Nephron progenitor cell (in vitro differentiated cells): ENCODE data around the gene CD79A.
A peak's percentile ranks its signal among the peaks of the same experiment; 100 is the strongest.

Experiments
- DNase-seq: peaks from one replicate; pipeline ENCODE4 v3.0.0; 2021
- H3K27ac Mint-ChIP-seq: 2 replicates; pipeline ENCODE4 v1.8.0; 2021; ENCODE audit warnings: mild to moderate bottlenecking, moderate library complexity, mixed read lengths
- H3K27me3 Mint-ChIP-seq: 2 replicates; pipeline ENCODE4 v1.8.0; 2021; ENCODE audit warnings: mild to moderate bottlenecking, low read depth, mixed read lengths; ENCODE audit not compliant: poor library complexity
- H3K36me3 Mint-ChIP-seq: 2 replicates; pipeline ENCODE4 v1.8.0; 2021; ENCODE audit warnings: low read depth, mixed read lengths
- H3K4me1 Mint-ChIP-seq: 2 replicates; pipeline ENCODE4 v1.8.0; 2021; ENCODE audit warnings: mixed read lengths
- H3K4me3 Mint-ChIP-seq: 2 replicates; pipeline ENCODE4 v1.8.0; 2021; ENCODE audit warnings: mild to moderate bottlenecking, moderate library complexity, mixed read lengths
- H3K9me3 Mint-ChIP-seq: 2 replicates; pipeline ENCODE4 v1.8.0; 2021; ENCODE audit warnings: mild to moderate bottlenecking, moderate library complexity, mixed read lengths
- TF ChIP-seq, protein P1 (sequence below): fragments of 200-600 bp; sonication (generic); IDR thresholded peaks from 2 replicates; pipeline ENCODE4 v1.5.0; 2021; ENCODE audit warnings: antibody characterized with exemption

Gene CD79A

DNA sequence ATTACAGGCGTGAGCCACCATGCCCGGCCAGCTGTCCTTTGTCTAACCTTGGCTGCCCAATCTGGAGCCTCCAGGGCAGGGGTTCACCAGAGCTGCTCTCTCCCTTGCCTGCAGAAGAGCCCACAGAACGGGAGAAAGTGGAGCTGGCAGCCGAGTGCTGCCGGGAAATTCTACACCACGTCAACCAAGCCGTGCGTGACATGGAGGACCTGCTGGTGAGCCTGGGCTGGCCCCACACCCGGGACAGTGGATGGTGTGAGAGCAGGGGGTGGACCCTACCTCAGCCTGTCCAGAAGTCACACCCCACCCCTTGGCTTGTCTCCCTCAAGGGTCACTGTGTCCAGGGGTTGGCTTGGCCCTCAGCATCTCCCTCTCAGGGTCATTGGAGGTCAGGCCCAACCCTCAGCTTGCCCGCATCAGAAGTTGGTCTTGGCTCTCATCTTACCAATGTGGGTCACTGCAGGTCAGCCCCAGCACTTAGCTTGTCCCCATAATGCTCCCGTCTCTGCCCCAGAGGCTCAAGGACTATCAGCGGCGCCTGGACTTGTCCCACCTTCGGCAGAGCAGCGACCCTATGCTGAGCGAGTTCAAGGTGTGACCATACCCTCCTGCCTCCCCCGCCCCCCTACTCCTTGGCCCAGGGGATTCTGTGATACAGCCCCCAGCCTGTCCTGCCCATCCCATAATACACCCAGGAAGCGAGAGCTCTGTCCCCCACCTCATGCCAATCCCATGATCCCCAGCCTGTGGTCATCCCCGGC, 26.3 kb downstream of the CD79A start:
- Mint-ChIP-seq H3K27me3 (no peaks in the 10 kb centered on the region), H3K9me3 (no peaks in the 10 kb centered on the region), H3K27ac (peak overlapping the region; percentile 93), H3K4me3 (no peak overlapping the region), H3K4me1 (peaks cover 33% of the 10 kb centered on the region), H3K36me3 (peaks cover 50% of the 10 kb centered on the region)
- peak; percentile 48 for DNase-seq
- TF ChIP-seq, protein P1, sequence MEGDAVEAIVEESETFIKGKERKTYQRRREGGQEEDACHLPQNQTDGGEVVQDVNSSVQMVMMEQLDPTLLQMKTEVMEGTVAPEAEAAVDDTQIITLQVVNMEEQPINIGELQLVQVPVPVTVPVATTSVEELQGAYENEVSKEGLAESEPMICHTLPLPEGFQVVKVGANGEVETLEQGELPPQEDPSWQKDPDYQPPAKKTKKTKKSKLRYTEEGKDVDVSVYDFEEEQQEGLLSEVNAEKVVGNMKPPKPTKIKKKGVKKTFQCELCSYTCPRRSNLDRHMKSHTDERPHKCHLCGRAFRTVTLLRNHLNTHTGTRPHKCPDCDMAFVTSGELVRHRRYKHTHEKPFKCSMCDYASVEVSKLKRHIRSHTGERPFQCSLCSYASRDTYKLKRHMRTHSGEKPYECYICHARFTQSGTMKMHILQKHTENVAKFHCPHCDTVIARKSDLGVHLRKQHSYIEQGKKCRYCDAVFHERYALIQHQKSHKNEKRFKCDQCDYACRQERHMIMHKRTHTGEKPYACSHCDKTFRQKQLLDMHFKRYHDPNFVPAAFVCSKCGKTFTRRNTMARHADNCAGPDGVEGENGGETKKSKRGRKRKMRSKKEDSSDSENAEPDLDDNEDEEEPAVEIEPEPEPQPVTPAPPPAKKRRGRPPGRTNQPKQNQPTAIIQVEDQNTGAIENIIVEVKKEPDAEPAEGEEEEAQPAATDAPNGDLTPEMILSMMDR = no peak

DNA sequence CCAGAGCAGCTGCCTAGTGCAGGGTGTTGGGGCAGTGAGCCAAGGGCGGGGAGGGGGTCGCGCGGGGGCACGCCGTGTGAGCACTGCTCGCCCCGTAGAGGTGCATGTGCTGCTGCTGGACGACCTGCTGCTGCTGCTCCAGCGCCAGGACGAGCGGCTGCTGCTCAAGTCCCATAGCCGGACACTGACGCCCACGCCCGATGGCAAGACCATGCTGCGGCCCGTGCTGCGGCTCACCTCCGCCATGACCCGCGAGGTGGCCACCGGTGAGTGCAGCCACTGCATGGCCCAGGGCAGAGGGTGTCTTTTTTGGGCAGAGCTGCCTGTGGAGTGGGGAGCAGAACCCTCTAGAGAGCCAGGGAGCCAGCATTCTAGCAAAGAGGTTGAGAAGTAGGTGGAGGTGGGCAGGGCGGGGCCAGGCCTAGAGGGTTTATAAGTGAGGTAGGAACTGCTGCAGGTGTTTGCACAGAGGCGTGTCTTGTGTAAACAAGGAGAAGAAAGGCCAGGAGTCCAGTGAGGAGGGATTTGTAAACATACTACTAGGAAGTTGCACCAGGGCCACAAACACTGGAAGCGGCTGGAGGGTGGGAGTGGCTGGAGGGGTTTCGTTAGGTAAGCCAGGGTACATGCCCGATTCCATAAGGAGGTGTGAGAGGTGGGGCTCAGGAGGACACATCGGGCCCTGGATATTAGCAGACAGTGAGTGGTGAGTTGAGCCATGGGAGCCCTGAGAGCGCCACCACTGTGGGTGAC, 27.2 kb downstream of the CD79A start:
- no peak overlapping the region for H3K4me3 Mint-ChIP-seq
- DNase-seq = no peak
- H3K9me3 Mint-ChIP-seq = no peaks in the 10 kb centered on the region
- peak overlapping the region; percentile 86 for H3K27ac Mint-ChIP-seq
- H3K4me1 Mint-ChIP-seq = peaks cover 33% of the 10 kb centered on the region
- H3K27me3 Mint-ChIP-seq = no peaks in the 10 kb centered on the region
- TF ChIP-seq, protein P1 = no peak
- H3K36me3 Mint-ChIP-seq = peaks cover 41% of the 10 kb centered on the region

DNA sequence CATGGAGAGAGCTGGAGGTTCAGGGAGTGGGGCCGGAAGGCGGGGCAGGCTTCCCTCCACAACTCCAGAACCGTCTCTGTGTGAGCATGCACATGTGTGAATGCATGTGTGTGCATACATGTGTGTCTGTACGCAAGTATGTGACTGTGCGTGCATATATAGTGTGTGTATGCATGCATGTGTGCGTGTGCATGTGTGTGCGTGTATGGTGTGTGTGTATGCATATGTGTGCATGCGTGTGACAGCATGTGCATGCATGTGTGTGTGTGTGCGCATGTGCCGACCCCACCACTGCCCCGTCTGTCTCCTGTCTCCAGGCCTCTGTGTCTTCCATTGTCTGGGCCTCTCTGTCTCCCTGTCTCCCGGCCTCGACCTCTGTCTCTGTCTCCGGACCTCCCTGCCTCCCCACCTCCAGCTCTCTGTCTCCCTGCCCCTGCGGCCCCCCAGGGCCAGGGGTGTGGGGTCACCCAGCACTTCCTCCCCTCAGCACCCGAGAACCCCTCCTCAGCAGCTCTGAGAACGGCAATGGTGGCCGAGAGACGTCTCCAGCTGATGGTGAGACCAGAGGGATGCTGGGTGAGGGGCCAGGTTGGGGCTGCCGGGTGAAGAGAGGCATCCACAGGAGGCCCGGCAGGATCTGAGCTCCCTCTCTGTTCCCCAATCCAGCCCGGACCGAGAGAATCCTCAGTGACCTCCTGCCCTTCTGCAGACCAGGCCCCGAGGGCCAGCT, 28.4 kb downstream of the CD79A start:
- no peak overlapping the region for H3K4me3 Mint-ChIP-seq
- DNase-seq = no peak
- peak overlapping the region; percentile 82 for H3K27ac Mint-ChIP-seq
- TF ChIP-seq, protein P1 = no peak
- no peaks in the 10 kb centered on the region for H3K27me3 Mint-ChIP-seq
- peaks cover 33% of the 10 kb centered on the region for H3K4me1 Mint-ChIP-seq
- H3K9me3 Mint-ChIP-seq = no peaks in the 10 kb centered on the region
- H3K36me3 Mint-ChIP-seq = peaks cover 34% of the 10 kb centered on the region

DNA sequence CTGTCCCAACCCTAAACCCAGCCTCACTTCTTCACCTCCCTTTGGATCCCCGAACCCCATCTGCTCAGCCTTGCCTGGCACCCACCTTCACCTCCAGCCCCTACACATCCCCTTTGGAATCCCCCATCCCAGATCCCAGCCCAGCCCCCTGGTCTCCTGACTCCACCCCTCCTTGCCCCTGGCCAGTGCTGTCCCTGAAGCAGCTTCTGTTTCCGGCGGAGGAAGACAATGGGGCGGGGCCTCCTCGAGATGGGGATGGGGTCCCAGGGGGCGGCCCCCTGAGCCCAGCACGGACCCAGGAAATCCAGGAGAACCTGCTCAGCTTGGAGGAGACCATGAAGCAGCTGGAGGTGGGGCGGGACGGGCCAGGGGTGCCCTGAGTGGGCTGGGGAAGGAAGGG, 29.2 kb downstream of the CD79A start:
- TF ChIP-seq, protein P1 = no peak
- no peaks in the 10 kb centered on the region for H3K9me3 Mint-ChIP-seq
- H3K36me3 Mint-ChIP-seq = peaks cover 34% of the 10 kb centered on the region
- DNase-seq = no peak
- H3K27me3 Mint-ChIP-seq = no peaks in the 10 kb centered on the region
- H3K27ac Mint-ChIP-seq = peak overlapping the region; percentile 82
- H3K4me1 Mint-ChIP-seq = peaks cover 33% of the 10 kb centered on the region
- no peak overlapping the region for H3K4me3 Mint-ChIP-seq

DNA sequence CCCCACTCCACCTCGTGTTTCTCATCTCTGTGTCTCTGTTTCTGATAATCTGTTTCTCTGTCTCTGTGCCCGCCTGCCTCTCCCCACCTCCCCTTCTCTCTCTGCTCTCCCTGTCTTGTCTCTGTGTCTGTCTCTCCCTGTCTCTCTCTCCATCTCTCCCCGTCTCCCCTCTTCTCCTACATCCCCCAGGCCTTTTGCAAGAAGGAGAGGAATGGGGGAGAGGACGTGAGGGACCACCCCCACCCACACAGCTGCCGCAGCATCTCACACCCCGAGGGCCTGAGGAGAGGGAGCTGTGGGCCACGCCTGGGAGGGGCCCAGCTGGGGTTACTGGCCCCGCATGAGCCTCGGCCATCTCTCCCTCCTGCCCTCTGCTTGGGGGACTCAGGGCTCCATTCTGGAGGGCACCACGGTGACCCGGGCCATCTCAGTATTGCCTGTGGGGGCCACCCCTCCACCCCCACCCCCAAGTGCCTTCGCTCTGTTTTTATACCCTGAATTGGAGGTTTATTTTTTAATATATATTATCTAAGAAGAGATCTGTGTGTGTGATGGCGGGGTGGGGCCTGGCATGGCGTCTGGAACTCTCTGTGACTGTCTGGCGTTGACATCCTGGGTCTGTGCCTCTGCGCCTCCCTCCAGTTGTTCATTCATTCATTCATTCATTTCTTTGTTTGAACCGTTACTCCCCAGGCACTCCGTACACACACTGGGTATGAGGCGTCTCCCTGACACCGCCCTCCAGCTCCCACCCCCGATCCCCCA, 30.0 kb downstream of the CD79A start:
- Mint-ChIP-seq H3K9me3 (no peaks in the 10 kb centered on the region), H3K36me3 (peaks cover 29% of the 10 kb centered on the region), H3K27ac (peak overlapping the region; percentile 13)

More for the DNA sequence above, 30.0 kb downstream of the CD79A start:
- Mint-ChIP-seq H3K27me3 (no peaks in the 10 kb centered on the region), H3K4me3 (no peak overlapping the region), H3K4me1 (peaks cover 40% of the 10 kb centered on the region)
- TF ChIP-seq, protein P1 = no peak
- DNase-seq = no peak
